ENCODE results near the gene FAM234A.

FAM234A gene

GRCh38 chr16:285146-286055, 50.8 kb downstream of the FAM234A start:
- TF ChIP-seq CTCF (conservative IDR thresholded peaks at IDR 0.05) (no peak), ZFX (IDR thresholded peaks at IDR 0.05) (no peak)

GRCh38 chr16:286491-287297, 52.1 kb downstream of the FAM234A start:
- TF ChIP-seq ZFX (IDR thresholded peaks at IDR 0.05) (no peak), CTCF (conservative IDR thresholded peaks at IDR 0.05) (no peak)
- no peak overlapping the region for H3K27ac ChIP-seq

More at GRCh38 chr16:285146-286055, 50.8 kb downstream of the FAM234A start:
- H3K27ac ChIP-seq = no peak overlapping the region

- TF ChIP-seq ZFX (IDR thresholded peaks at IDR 0.05) (no peak), CTCF (conservative IDR thresholded peaks at IDR 0.05) (no peak)
- no peak overlapping the region for H3K27ac ChIP-seq
Observed at GRCh38 chr16:287298-287811, 52.7 kb downstream of the FAM234A start.

- no peak overlapping the region for H3K27ac ChIP-seq
- TF ChIP-seq CTCF (conservative IDR thresholded peaks at IDR 0.05) = no peak
- TF ChIP-seq ZFX (IDR thresholded peaks at IDR 0.05) = no peak
Observed at GRCh38 chr16:287981-288920, 53.6 kb downstream of the FAM234A start.

GRCh38 chr16:289395-289997, 54.9 kb downstream of the FAM234A start:
- no peak for TF ChIP-seq CTCF (conservative IDR thresholded peaks at IDR 0.05)
- TF ChIP-seq ZFX (IDR thresholded peaks at IDR 0.05) = no peak

GRCh38 chr16:290015-290680, 55.5 kb downstream of the FAM234A start:
- H3K27ac ChIP-seq = no peak overlapping the region
- no peak for TF ChIP-seq CTCF (conservative IDR thresholded peaks at IDR 0.05)
- no peak for TF ChIP-seq ZFX (IDR thresholded peaks at IDR 0.05)

More at GRCh38 chr16:289395-289997, 54.9 kb downstream of the FAM234A start:
- no peak overlapping the region for H3K27ac ChIP-seq
